Esophagus squamous epithelium (tissue), 4 donors: ENCODE data around the gene HOXA11.

ENCODE experiments used
- CTCF ChIP-seq, 6 experiments: fragments of 450-650 bp in 4 of 6; fragments of 200-600 bp in 2 of 6; sonication (generic) in 2 of 6; IDR thresholded peaks; one replicate each; pipeline ENCODE4 v1.5.1; 2016 to 2019; ENCODE audit warnings: antibody characterized with exemption in 6 of 6, mild to moderate bottlenecking in 4 of 6, moderate library complexity in 4 of 6
- POLR2A ChIP-seq, 4 donors: fragments of 450-650 bp; IDR thresholded peaks; one replicate each; pipeline ENCODE4 v1.6.1; 2017; ENCODE audit warnings: antibody characterized with exemption in 4 of 4, mild to moderate bottlenecking in 4 of 4, moderate library complexity in 3 of 4

DNA sequence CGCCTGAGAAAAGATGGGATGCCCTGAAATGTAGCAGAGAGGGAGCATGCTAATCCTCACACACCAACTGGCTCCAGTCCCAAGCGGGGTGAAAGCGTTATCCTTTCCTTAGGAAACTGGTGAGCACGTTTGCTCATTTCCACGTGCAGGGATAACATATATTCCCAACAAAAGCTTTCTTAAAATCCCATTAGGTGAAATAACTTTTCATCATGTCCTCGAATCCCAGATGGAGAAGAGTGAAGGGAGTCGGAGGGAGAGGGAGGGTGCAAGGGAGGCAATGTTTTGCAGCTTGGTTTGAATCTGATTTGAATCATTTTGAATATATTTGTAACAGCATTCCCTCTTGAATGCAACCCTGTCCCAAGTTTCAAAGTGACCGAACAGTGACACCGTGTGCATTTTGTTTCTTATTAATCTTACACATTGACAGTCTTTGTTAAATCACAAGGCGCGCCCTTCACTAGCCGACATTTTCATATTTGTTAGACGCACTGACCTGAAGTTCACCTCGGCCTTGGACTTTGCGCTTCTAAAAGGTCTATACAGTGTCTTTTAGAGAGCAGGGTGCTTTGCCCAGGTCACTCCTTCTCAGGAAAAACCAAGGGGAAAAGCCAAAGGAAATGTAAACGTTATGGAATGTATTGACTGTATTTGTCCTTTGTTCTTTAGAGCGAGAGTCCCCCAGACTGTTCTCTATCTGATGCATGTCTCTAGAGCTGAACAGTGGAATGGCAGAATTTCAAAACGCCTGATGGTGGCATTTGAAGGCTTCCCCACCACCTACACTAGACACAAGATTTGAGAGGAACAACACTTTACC, 51.4 kb downstream of the HOXA11 start:
- TF ChIP-seq CTCF (IDR thresholded peaks at IDR 0.05) (no peak), POLR2A (IDR thresholded peaks at IDR 0.05) (no peak)
